Measurements from ENCODE around the gene SKOR2. TPM values are rescaled to one million over a fixed set of nuclear protein-coding genes. Genes with fewer than 3 reads are reported as not detected.

The SKOR2 gene, protein sequence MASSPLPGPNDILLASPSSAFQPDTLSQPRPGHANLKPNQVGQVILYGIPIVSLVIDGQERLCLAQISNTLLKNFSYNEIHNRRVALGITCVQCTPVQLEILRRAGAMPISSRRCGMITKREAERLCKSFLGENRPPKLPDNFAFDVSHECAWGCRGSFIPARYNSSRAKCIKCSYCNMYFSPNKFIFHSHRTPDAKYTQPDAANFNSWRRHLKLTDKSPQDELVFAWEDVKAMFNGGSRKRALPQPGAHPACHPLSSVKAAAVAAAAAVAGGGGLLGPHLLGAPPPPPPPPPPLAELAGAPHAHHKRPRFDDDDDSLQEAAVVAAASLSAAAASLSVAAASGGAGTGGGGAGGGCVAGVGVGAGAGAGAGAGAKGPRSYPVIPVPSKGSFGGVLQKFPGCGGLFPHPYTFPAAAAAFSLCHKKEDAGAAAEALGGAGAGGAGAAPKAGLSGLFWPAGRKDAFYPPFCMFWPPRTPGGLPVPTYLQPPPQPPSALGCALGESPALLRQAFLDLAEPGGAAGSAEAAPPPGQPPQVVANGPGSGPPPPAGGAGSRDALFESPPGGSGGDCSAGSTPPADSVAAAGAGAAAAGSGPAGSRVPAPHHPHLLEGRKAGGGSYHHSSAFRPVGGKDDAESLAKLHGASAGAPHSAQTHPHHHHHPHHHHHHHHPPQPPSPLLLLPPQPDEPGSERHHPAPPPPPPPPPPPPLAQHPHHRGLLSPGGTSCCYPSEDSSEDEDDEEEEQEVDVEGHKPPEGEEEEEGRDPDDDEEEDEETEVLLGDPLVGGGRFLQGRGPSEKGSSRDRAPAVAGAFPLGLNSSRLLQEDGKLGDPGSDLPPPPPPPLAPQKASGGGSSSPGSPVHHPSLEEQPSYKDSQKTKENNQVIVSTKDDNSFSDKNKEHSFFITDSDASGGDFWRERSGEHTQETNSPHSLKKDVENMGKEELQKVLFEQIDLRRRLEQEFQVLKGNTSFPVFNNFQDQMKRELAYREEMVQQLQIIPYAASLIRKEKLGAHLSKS
- not detected for total RNA-seq

GRCh38 chr18:47251289-47252120, at the start of gene SKOR2:
Gene SKOR2 (minus strand): TSS chr18:47251660. CDS start chr18:47249183, 2,477 bp downstream.
- DNase-seq, result no peak

DNA sequence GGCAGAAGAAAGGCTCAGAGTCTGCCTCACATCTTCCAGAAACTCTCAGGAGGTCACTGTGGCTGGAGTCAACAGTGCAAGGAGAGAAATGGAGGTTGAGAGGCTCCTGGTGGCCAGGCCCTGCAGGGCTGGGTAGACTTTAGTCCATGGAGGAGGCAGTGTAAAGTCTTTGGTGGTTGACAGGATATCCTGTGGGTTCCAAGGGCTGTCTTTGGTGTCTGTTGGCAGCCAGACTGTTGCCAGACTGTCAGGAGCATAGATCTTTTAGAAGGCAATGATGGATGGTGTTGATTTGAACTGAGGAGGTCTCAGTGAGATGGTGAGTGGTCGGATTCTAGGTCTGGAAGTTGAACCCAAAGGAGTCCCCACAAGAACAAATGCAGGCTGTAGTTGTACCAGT, 45.0 kb upstream of the SKOR2 start:
- no peak for DNase-seq

- DNase-seq, result no peak
These were observed 43.3 kb upstream of the SKOR2 start for GRCh38 chr18:47294801-47295200.

DNA sequence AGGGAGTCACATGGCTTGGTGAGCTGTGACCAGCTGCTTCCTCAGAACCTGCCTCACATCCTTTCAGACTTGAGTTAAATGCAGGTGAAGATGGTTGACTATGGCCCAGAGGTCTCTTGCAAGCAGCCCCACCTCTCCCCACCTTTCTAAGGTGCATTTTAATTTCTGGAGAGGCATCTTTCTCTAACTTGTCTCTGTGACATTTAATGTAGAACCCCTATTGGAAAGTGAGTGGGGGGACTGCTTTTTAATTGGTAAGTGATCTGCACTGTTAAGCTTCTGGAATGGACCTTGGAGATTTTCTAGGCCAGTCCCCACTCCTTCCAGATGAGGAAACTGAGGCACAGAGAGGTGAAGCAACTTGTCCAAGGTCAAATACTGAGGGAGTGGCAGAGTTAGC, 37.3 kb upstream of the SKOR2 start:
- no peak for DNase-seq

- DNase-seq, result no peak
These were observed 36.6 kb upstream of the SKOR2 start for GRCh38 chr18:47287911-47288585.

- DNase-seq, result no peak
These were observed 35.4 kb upstream of the SKOR2 start for GRCh38 chr18:47286776-47287410.

DNA sequence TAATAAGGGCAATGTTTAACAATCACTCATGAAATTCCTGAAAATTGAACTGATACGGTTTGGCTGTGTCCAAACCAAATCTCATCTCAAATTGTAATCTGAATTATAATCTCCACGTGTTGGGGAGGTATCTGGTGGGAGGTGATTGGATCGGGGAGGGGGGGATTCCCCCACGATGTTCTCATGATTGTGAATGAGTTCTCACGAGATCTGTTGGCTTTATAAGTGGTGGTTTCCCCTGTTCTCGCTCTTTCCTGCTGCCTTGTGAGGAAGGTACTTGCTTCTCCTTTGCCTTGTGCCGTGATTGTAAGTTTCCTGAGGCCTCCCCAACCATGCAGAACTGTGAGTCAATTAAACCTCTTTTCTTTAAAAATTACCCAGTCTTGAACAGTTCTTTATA, 34.0 kb upstream of the SKOR2 start:
- DNase-seq, result no peak

GRCh38 chr18:47284721-47285395, 33.4 kb upstream of the SKOR2 start:
- DNase-seq, result no peak

GRCh38 chr18:47283476-47283875, 32.0 kb upstream of the SKOR2 start:
- no peak for DNase-seq

DNA sequence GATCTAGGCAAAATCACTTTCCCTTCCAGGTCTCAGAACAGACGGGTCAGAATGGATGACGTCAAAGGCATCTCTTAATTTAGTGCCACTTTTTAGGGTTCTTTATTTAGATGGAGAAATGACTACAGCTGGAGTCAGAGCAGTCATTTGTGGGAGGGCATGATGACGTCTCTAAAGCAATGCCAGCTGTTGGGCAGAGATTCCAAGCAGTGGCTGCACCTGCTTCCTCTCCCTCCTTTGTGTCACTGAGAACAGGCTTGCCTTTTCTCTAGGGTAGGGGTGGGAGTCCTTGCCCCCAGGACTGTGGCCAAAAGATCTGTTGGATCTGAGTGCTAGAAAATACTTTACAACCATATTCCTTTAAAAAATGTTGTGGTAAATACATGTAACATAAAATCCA, 28.7 kb upstream of the SKOR2 start:
- no peak for DNase-seq

DNA sequence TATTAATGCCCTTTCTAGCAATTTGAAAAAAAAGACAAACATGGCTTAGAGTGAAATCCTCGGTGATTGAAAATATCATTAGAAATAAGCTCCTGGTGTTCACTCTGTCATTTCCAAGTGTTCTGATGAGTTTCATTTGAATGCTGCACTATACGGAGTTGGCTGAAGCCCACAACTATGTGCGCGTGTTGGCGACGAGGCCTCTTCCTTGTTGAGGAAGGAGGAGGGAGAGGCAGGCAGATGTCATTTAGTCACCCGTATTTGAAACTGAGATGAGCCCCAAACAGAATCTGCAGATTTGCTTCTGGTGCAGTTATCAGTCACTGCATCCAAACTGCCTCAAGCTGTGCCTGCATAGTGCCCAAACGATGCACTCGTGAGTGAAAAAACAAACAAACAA, 23.5 kb upstream of the SKOR2 start:
- DNase-seq, result no peak

- no peak for DNase-seq
These were observed 13.7 kb upstream of the SKOR2 start for GRCh38 chr18:47265197-47265596.

GRCh38 chr18:47264308-47264700, 12.8 kb upstream of the SKOR2 start:
- DNase-seq, result no peak

DNA sequence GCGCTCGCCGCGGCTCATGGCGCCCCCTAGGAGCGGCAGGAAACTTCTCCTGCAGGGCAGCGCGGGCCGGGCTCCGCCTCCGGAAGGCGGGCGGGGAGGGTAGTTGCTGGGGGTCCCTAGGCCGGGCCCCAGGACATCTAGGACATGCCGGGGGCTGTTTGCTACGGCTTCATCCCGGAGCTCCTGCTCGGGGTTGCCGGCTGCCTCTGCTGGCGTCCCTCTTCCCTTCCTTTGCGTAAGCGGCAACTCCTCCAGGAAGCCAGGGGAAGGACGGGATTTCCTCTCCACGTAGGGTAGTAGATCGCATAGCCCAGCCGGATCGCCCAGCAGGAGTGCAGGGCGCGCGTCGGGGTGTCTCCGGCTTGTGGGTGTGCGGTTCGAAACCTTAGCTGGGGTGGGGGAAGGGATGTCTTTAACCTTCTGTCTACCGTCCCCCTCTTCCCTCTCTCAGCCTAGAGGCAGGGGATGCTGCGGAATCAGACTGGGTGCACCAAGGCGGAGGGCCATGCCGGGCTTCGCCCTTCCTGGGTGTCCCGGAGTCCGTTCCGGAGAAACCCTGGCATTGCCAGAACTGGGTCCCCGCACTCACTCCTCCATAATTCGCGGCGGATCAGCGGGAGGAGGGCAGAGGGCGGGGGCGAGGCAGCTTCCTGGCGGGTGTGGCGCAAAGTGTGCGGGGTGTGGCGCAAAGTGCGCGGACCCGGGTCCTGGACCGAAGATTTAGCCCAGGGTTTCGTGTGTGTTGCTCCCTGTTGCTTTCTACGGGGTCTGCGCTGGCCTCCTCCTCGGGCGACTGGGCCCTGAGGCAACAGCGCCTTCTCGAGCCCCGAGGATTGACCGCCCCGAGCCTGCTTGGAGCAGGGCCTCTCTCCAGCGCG, 12.2 kb upstream of the SKOR2 start:
- DNase-seq, result no peak

GRCh38 chr18:47263150-47263429, 11.6 kb upstream of the SKOR2 start:
- DNase-seq, result no peak

GRCh38 chr18:47262301-47263149, 11.1 kb upstream of the SKOR2 start:
- no peak for DNase-seq

GRCh38 chr18:47261902-47262300, 10.4 kb upstream of the SKOR2 start:
- no peak for DNase-seq

DNA sequence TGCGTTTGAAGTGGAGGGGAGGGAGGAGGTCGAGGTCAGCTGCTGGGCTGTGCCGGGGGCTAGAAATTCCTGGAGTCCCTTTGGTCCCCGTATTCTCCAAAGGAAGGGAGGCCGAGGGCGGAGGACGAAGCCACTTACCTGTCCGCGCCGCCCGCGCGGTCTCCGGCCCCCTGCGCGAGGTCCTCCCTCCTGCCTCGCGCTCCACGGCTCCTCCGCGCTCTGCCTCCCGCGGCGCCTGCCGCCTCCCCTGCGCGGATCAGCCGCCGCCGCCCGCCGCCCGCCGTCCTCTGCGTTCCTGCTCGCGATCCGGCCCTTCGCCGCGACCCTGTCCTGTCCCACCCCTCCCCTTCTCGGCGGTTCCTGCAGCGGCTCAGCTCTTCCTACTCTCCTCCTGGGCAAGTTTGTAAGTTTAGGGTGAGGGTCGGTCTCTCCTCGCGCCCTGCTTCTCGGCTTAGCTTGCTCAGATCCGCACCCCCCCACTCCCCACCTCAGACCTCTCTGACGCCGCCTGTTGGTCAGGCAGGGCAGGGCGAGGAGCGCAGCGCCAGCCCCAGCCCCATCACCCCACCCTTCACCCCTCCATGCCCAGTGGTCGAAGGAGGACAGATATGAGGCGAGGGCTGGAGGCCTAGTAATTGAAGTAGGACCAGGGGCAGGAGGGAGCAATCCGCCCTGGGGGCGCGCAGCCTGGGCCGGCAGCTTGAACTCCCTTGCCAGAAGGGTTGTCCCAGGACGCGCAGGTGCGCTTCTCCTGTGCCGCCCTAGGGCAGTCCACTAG, 9.7 kb upstream of the SKOR2 start:
- no peak for DNase-seq

All from skin of body (tissue), 2 donors.